SK-N-SH treated with all-trans-retinoic acid at 6 μM for 48 hours (cell line): Measurements from ENCODE around the gene RHCE.

Experiments
- CSDC2 ChIP-seq: fragments of 250-450 bp; sonication (Bioruptor Pico); IDR thresholded peaks from 2 replicates; pipeline ENCODE4 v1.5.0; 2020; ENCODE audit warnings: mild to moderate bottlenecking, moderate library complexity
- ZC3H10 ChIP-seq: fragments of 250-450 bp; sonication (Bioruptor Pico); IDR thresholded peaks from 2 replicates; pipeline ENCODE4 v1.5.1; 2021; ENCODE audit warnings: mild to moderate bottlenecking, moderate library complexity
- ZFP3 ChIP-seq: fragments of 250-450 bp; sonication (Bioruptor Pico); IDR thresholded peaks from 2 replicates; pipeline ENCODE4 v1.5.0; 2020; ENCODE audit warnings: mild to moderate bottlenecking, moderate library complexity
- ZFP30 ChIP-seq: fragments of 450-650 bp; formaldehyde crosslinking; IDR thresholded peaks from 2 replicates; pipeline ENCODE4 v1.5.0; 2022; ENCODE audit warnings: mild to moderate bottlenecking, moderate library complexity
- ZNF8 ChIP-seq: fragments of 450-650 bp; formaldehyde crosslinking; IDR thresholded peaks from 2 replicates; pipeline ENCODE4 v1.5.0; 2020; ENCODE audit warnings: mild to moderate bottlenecking, moderate library complexity
- TF ChIP-seq, protein P1 (sequence below): fragments of 250-450 bp; sonication (Bioruptor Pico); IDR thresholded peaks from 2 replicates; pipeline ENCODE4 v1.5.1; 2020; ENCODE audit warnings: low read depth, mild to moderate bottlenecking, moderate library complexity

- TF ChIP-seq, protein P1, sequence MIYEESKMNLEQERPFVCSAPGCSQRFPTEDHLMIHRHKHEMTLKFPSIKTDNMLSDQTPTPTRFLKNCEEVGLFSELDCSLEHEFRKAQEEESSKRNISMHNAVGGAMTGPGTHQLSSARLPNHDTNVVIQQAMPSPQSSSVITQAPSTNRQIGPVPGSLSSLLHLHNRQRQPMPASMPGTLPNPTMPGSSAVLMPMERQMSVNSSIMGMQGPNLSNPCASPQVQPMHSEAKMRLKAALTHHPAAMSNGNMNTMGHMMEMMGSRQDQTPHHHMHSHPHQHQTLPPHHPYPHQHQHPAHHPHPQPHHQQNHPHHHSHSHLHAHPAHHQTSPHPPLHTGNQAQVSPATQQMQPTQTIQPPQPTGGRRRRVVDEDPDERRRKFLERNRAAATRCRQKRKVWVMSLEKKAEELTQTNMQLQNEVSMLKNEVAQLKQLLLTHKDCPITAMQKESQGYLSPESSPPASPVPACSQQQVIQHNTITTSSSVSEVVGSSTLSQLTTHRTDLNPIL (CRISPR knock-in tag), result no peak
- no peak for TF ChIP-seq ZC3H10
- no peak for TF ChIP-seq ZNF8 (CRISPR knock-in tag)
- TF ChIP-seq ZFP30 (CRISPR knock-in tag), result no peak
- no peak for TF ChIP-seq CSDC2 (CRISPR knock-in tag)
- TF ChIP-seq ZFP3 (CRISPR knock-in tag), result no peak
These were observed 46.6 kb upstream of the RHCE start for GRCh38 chr1:25467193-25467592.
